Activated naive CD4-positive, alpha-beta T cell treated with anti-CD3 and anti-CD28 coated beads, Interleukin-2, amount 10 ng/mL, durations not matched to agents 7 days and 5 days (primary cell): Measurements from ENCODE around the gene CELA3A.
A peak's percentile ranks its signal among the peaks of the same experiment; 100 is the strongest.
"Not testable (repeated sequence)": the region's sequence is repeated elsewhere in the genome, so short reads cannot be mapped to it uniquely, and the experiment has no call there.

Source experiments
- CTCF ChIA-PET: fragments of 350-600 bp; sonication (Branson Sonifier 250); formaldehyde crosslinking; loops from one replicate; lab custom pipeline; 2021; ENCODE audit warnings: antibody characterized with exemption; lab: Charles Lee
- DNase-seq: peaks from one replicate; pipeline ENCODE4 v3.0.0-alpha.2; 2020
- H3K27ac Mint-ChIP-seq: one replicate; pipeline ENCODE4 v1.8.0; 2021; ENCODE audit warnings: mild to moderate bottlenecking, moderate library complexity, mixed read lengths
- H3K27me3 Mint-ChIP-seq: one replicate; pipeline ENCODE4 v1.8.0; 2021; ENCODE audit warnings: mild to moderate bottlenecking, mixed read lengths
- H3K36me3 Mint-ChIP-seq: one replicate; pipeline ENCODE4 v1.8.0; 2021; ENCODE audit warnings: mixed read lengths
- H3K4me1 Mint-ChIP-seq: one replicate; pipeline ENCODE4 v1.8.0; 2021; ENCODE audit warnings: mixed read lengths
- H3K4me3 Mint-ChIP-seq: one replicate; pipeline ENCODE4 v1.8.0; 2021; ENCODE audit warnings: mild to moderate bottlenecking, moderate library complexity, mixed read lengths
- H3K9me3 Mint-ChIP-seq: one replicate; pipeline ENCODE4 v1.8.0; 2021; ENCODE audit warnings: mixed read lengths

Gene CELA3A

GRCh38 chr1:21996663-21996970 lies 4.8 kb upstream of the CELA3A start:
- CTCF ChIA-PET, H3K36me3 Mint-ChIP-seq, H3K9me3 Mint-ChIP-seq, H3K4me1 Mint-ChIP-seq, DNase-seq, H3K4me3 Mint-ChIP-seq, H3K27ac Mint-ChIP-seq: not testable (repeated sequence)
- H3K27me3 Mint-ChIP-seq = peaks cover 25% of the 10 kb centered on the region

GRCh38 chr1:21997891-21998623 lies 3.4 kb upstream of the CELA3A start:
- H3K4me3 Mint-ChIP-seq, H3K4me1 Mint-ChIP-seq, H3K36me3 Mint-ChIP-seq, H3K9me3 Mint-ChIP-seq, CTCF ChIA-PET, DNase-seq, H3K27ac Mint-ChIP-seq: not testable (repeated sequence)
- peaks cover 27% of the 10 kb centered on the region for H3K27me3 Mint-ChIP-seq

GRCh38 chr1:21998624-21999294 lies 2.7 kb upstream of the CELA3A start:
- peaks cover 27% of the 10 kb centered on the region for H3K27me3 Mint-ChIP-seq
- H3K27ac Mint-ChIP-seq, H3K4me1 Mint-ChIP-seq, CTCF ChIA-PET, H3K4me3 Mint-ChIP-seq, DNase-seq, H3K9me3 Mint-ChIP-seq, H3K36me3 Mint-ChIP-seq: not testable (repeated sequence)

GRCh38 chr1:21999645-22000044 lies 1.8 kb upstream of the CELA3A start:
- peaks cover 20% of the 10 kb centered on the region for H3K27me3 Mint-ChIP-seq
- DNase-seq, H3K9me3 Mint-ChIP-seq, H3K27ac Mint-ChIP-seq, H3K4me3 Mint-ChIP-seq, CTCF ChIA-PET, H3K4me1 Mint-ChIP-seq, H3K36me3 Mint-ChIP-seq: not testable (repeated sequence)

GRCh38 chr1:22002461-22002860 lies 1.0 kb downstream of the CELA3A start:
- H3K4me3 Mint-ChIP-seq, H3K9me3 Mint-ChIP-seq, H3K4me1 Mint-ChIP-seq, DNase-seq, H3K27ac Mint-ChIP-seq, H3K36me3 Mint-ChIP-seq, CTCF ChIA-PET: not testable (repeated sequence)
- H3K27me3 Mint-ChIP-seq = peaks cover 15% of the 10 kb centered on the region

- H3K27ac Mint-ChIP-seq, H3K9me3 Mint-ChIP-seq, H3K36me3 Mint-ChIP-seq, H3K4me3 Mint-ChIP-seq, CTCF ChIA-PET, H3K4me1 Mint-ChIP-seq, DNase-seq: not testable (repeated sequence)
- H3K27me3 Mint-ChIP-seq = peaks cover 15% of the 10 kb centered on the region
Measured at GRCh38 chr1:22002875-22003274, 1.4 kb downstream of the CELA3A start.

GRCh38 chr1:22003959-22004358 lies 2.5 kb downstream of the CELA3A start:
- DNase-seq, H3K9me3 Mint-ChIP-seq, CTCF ChIA-PET, H3K4me3 Mint-ChIP-seq, H3K4me1 Mint-ChIP-seq, H3K36me3 Mint-ChIP-seq, H3K27ac Mint-ChIP-seq: not testable (repeated sequence)
- H3K27me3 Mint-ChIP-seq = peaks cover 15% of the 10 kb centered on the region

- H3K4me1 Mint-ChIP-seq, H3K36me3 Mint-ChIP-seq, H3K27ac Mint-ChIP-seq, H3K9me3 Mint-ChIP-seq, H3K4me3 Mint-ChIP-seq: not testable (repeated sequence)
- CTCF ChIA-PET = interaction anchor here (0.6 kb wide), 1 partner anchor 28 kb away, joined by 3 read pairs; no protein-coding TSS in a partner anchor
- DNase-seq = peak; percentile 68
- H3K27me3 Mint-ChIP-seq = peaks cover 12% of the 10 kb centered on the region
Measured at GRCh38 chr1:22005261-22006149, 4.0 kb downstream of the CELA3A start.

- H3K27me3 Mint-ChIP-seq = not testable (repeated sequence)
Measured at GRCh38 chr1:22006736-22007135, 5.3 kb downstream of the CELA3A start.

GRCh38 chr1:22007262-22007661 lies 5.8 kb downstream of the CELA3A start:
- not testable (repeated sequence) for H3K9me3 Mint-ChIP-seq, H3K27me3 Mint-ChIP-seq, H3K4me1 Mint-ChIP-seq, H3K4me3 Mint-ChIP-seq, DNase-seq, H3K36me3 Mint-ChIP-seq, H3K27ac Mint-ChIP-seq
- CTCF ChIA-PET = interaction anchor here (0.6 kb wide), 1 partner anchor 17 kb away, joined by 3 read pairs; no protein-coding TSS in a partner anchor

More at GRCh38 chr1:22006736-22007135, 5.3 kb downstream of the CELA3A start:
- CTCF ChIA-PET, DNase-seq, H3K4me1 Mint-ChIP-seq, H3K9me3 Mint-ChIP-seq, H3K36me3 Mint-ChIP-seq, H3K4me3 Mint-ChIP-seq, H3K27ac Mint-ChIP-seq: not testable (repeated sequence)

GRCh38 chr1:22009566-22009965 lies 8.1 kb downstream of the CELA3A start:
- DNase-seq, H3K36me3 Mint-ChIP-seq, H3K4me1 Mint-ChIP-seq, H3K27ac Mint-ChIP-seq, CTCF ChIA-PET, H3K27me3 Mint-ChIP-seq, H3K9me3 Mint-ChIP-seq, H3K4me3 Mint-ChIP-seq: not testable (repeated sequence)

GRCh38 chr1:22012752-22013151 lies 11.3 kb downstream of the CELA3A start:
- H3K4me3 Mint-ChIP-seq, H3K4me1 Mint-ChIP-seq, CTCF ChIA-PET, H3K36me3 Mint-ChIP-seq, DNase-seq, H3K9me3 Mint-ChIP-seq, H3K27ac Mint-ChIP-seq: not testable (repeated sequence)
- peaks cover 15% of the 10 kb centered on the region for H3K27me3 Mint-ChIP-seq

GRCh38 chr1:22014575-22015206 lies 13.2 kb downstream of the CELA3A start:
- CTCF ChIA-PET, H3K27ac Mint-ChIP-seq, DNase-seq, H3K4me3 Mint-ChIP-seq, H3K36me3 Mint-ChIP-seq, H3K9me3 Mint-ChIP-seq: not testable (repeated sequence)
- peaks cover 14% of the 10 kb centered on the region for H3K4me1 Mint-ChIP-seq
- H3K27me3 Mint-ChIP-seq = peaks cover 20% of the 10 kb centered on the region
